K562 (cell line): Measurements from ENCODE around the gene TMA7B. TPM values are rescaled to one million over a fixed set of nuclear protein-coding genes. Genes with fewer than 3 reads are reported as not detected.

Experiments
- HMGN3 ChIP-seq: IDR thresholded peaks from 2 replicates; pipeline ENCODE4 v1.6.1; 2011; ENCODE audit warnings: borderline replicate concordance, low read depth, mild to moderate bottlenecking, mixed read lengths, low read length; ENCODE audit not compliant: insufficient read length; ENCODE audit errors: extremely low read depth
- ILK ChIP-seq: fragments of 450-650 bp; IDR thresholded peaks from 2 replicates; pipeline ENCODE4 v1.6.1; 2016; ENCODE audit warnings: missing genetic modification characterization, low read depth, mild to moderate bottlenecking, missing compliant biosample characterization, moderate library complexity, borderline replicate concordance
- KLF13 ChIP-seq: fragments of 450-650 bp; IDR thresholded peaks from 2 replicates; pipeline ENCODE4 v1.6.1; 2016; ENCODE audit warnings: missing genetic modification characterization, low read depth, mild to moderate bottlenecking, missing compliant biosample characterization, moderate library complexity, borderline replicate concordance
- MTA1 ChIP-seq: fragments of 450-650 bp; IDR thresholded peaks from 2 replicates; pipeline ENCODE4 v1.6.1; 2017; ENCODE audit warnings: borderline replicate concordance
- NFRKB ChIP-seq: fragments of 450-650 bp; IDR thresholded peaks from 2 replicates; pipeline ENCODE4 v1.6.1; 2016; ENCODE audit warnings: low read depth
- NONO ChIP-seq, 2 experiments: fragments of 200-400 bp in 1 of 2; fragments of 450-650 bp in 1 of 2; formaldehyde crosslinking in 1 of 2; IDR thresholded peaks; 2 replicates each; pipeline ENCODE4 v1.6.1; 2017; ENCODE audit warnings: low read depth in 2 of 2, mild to moderate bottlenecking in 2 of 2, moderate library complexity in 2 of 2, low read length in 1 of 2
- PTBP1 ChIP-seq: fragments of 200-400 bp; formaldehyde crosslinking; IDR thresholded peaks from 2 replicates; pipeline ENCODE4 v1.6.1; 2017; ENCODE audit warnings: low read depth, low read length
- PURB ChIP-seq: sonication (generic); formaldehyde crosslinking; IDR thresholded peaks from 2 replicates; pipeline ENCODE4 v1.9.0; 2021; ENCODE audit warnings: low read depth, mild to moderate bottlenecking, missing genetic modification reagents
- TGIF2 ChIP-seq: sonication (generic); formaldehyde crosslinking; IDR thresholded peaks from 2 replicates; pipeline ENCODE4 v1.8.1; 2022; ENCODE audit warnings: mild to moderate bottlenecking, missing genetic modification reagents, moderate library complexity
- ZFP1 ChIP-seq: fragments of 450-650 bp; formaldehyde crosslinking; IDR thresholded peaks from 2 replicates; pipeline ENCODE4 v1.4.0; 2020; ENCODE audit warnings: mild to moderate bottlenecking, mixed read lengths
- ZNF124 ChIP-seq: sonication (generic); formaldehyde crosslinking; IDR thresholded peaks from 2 replicates; pipeline ENCODE4 v1.8.1; 2022; ENCODE audit warnings: missing genetic modification reagents
- ZNF316 ChIP-seq: fragments of 450-650 bp; IDR thresholded peaks from 2 replicates; pipeline ENCODE4 v1.6.1; 2016
- ZNF695 ChIP-seq: fragments of 450-650 bp; formaldehyde crosslinking; IDR thresholded peaks from 2 replicates; pipeline ENCODE4 v1.4.0; 2020; ENCODE audit warnings: mild to moderate bottlenecking, moderate library complexity
- ZNF79 ChIP-seq: fragments of 250-450 bp; sonication (Bioruptor Pico); IDR thresholded peaks from 2 replicates; pipeline ENCODE4 v1.4.0; 2020; ENCODE audit warnings: low read depth, mild to moderate bottlenecking, moderate library complexity
- polyA plus RNA-seq, 8 experiments: library from polyadenylated mRNA; depleted of rRNA in 4 of 8; stranded (reverse) in 5 of 8; unstranded in 3 of 8; fragments of >200 nt; fragmentation: Nextera tagmentation in 2 of 8; fragmentation: Illumina TruSeq in 1 of 8; extraction: Ambion mirVana in 2 of 8; extraction: Trizol in 1 of 8; gene quantifications; 2 replicates each; pipeline versions ENCODE4 v1.2.1 to v1.2.3, GENCODE V29; 2011 to 2014; ENCODE audit warnings: inconsistent platforms in 1 of 8, missing spikeins in 1 of 8
- total RNA-seq, 7 experiments: library from RNA; depleted of rRNA in 6 of 7; stranded (reverse); fragments of >200 nt in 6 of 7; fragmentation: Illumina TruSeq in 2 of 7; extraction: Trizol in 2 of 7; gene quantifications; 2 replicates each; pipeline versions ENCODE4 v1.2.1 to v1.2.3, GENCODE V29; 2011 to 2021; ENCODE audit warnings: low replicate concordance in 1 of 7
- TF ChIP-seq, protein P1 (sequence below): fragments of 450-650 bp; IDR thresholded peaks from 2 replicates; pipeline ENCODE4 v1.6.1; 2016; ENCODE audit warnings: mild to moderate bottlenecking
- TF ChIP-seq, protein P2 (sequence below): IDR thresholded peaks from 2 replicates; pipeline ENCODE4 v1.6.1; 2011; ENCODE audit not compliant: insufficient read length; ENCODE audit errors: extremely low read depth
- TF ChIP-seq, protein P3 (sequence below): fragments of 250-450 bp; sonication (Bioruptor Pico); IDR thresholded peaks from 2 replicates; pipeline ENCODE4 v1.9.0; 2021; ENCODE audit warnings: mild to moderate bottlenecking, inconsistent platforms
- TF ChIP-seq, protein P4 (sequence below): fragments of 450-650 bp; formaldehyde crosslinking; IDR thresholded peaks from 2 replicates; pipeline ENCODE4 v1.4.0; 2022; ENCODE audit warnings: missing genetic modification characterization
- TF ChIP-seq, protein P5 (sequence below): sonication (generic); formaldehyde crosslinking; IDR thresholded peaks from 2 replicates; pipeline ENCODE4 v1.9.0; 2022; ENCODE audit warnings: mild to moderate bottlenecking, missing genetic modification reagents

TMA7B gene
- total and polyA plus RNA-seq, 9 of the 15 experiments (the other 6 are each of a cell fraction or from before 2014, with no cell fraction given) = 5.6 to 14.2 (median 11.8) TPM

DNA sequence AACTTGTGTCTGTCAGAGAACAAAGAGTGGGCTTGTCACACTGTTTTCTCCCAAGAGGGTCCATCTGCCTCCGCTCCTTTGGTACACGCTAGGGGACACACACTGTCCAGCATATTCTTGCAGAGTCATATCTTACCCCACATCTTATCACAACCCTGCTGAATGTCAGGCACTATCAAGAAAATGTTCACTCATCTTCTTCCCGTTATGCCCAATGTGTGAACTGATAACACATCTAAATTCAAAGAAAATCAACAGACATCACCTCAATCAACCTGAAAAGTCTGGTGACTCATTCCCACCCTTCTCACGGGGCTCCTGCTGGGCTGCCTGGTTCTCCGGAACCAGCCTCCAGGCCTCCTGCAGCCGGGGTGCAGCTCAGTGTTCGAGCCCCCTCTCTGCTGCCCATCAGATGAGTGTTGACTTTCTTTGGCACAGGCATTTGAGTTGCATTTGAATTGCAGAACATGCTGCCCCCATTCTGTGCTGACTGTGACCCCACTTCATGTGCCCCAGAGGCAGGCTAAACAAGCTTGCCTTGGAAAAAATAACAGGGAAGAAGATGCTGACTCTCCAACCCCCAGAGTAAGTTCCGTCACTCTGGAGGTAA, 40.0 kb upstream of the TMA7B start (continued):
- TF ChIP-seq ZFP1 (CRISPR knock-in tag) (no peak), MTA1 (peak; percentile 91), NONO (IDR thresholded peaks at IDR 0.05; ENCODE audit: low read depth in 2 of 2, low read length in 1 of 2) (peak in 1 of 2 experiments; percentile 28; a peak in 1 of 4 replicates), PTBP1 (no peak), PURB (CRISPR knock-in tag) (no peak), KLF13 (tag) (0 out of 2 replicates have a peak, but pooled peaks have one; percentile 37), ZNF124 (CRISPR knock-in tag) (no peak), ZNF316 (peak; percentile 80), NFRKB (no peak), ZNF79 (CRISPR knock-in tag) (no peak), HMGN3 (peak; percentile 51), TGIF2 (CRISPR knock-in tag) (no peak), ILK (tag) (no peak), ZNF695 (CRISPR knock-in tag) (no peak)
- TF ChIP-seq, protein P1, sequence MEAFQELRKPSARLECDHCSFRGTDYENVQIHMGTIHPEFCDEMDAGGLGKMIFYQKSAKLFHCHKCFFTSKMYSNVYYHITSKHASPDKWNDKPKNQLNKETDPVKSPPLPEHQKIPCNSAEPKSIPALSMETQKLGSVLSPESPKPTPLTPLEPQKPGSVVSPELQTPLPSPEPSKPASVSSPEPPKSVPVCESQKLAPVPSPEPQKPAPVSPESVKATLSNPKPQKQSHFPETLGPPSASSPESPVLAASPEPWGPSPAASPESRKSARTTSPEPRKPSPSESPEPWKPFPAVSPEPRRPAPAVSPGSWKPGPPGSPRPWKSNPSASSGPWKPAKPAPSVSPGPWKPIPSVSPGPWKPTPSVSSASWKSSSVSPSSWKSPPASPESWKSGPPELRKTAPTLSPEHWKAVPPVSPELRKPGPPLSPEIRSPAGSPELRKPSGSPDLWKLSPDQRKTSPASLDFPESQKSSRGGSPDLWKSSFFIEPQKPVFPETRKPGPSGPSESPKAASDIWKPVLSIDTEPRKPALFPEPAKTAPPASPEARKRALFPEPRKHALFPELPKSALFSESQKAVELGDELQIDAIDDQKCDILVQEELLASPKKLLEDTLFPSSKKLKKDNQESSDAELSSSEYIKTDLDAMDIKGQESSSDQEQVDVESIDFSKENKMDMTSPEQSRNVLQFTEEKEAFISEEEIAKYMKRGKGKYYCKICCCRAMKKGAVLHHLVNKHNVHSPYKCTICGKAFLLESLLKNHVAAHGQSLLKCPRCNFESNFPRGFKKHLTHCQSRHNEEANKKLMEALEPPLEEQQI = peak; percentile 40; the same call in 1 of the 2 replicates
- TF ChIP-seq, protein P2, sequence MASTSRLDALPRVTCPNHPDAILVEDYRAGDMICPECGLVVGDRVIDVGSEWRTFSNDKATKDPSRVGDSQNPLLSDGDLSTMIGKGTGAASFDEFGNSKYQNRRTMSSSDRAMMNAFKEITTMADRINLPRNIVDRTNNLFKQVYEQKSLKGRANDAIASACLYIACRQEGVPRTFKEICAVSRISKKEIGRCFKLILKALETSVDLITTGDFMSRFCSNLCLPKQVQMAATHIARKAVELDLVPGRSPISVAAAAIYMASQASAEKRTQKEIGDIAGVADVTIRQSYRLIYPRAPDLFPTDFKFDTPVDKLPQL = no peak
- TF ChIP-seq, protein P3, sequence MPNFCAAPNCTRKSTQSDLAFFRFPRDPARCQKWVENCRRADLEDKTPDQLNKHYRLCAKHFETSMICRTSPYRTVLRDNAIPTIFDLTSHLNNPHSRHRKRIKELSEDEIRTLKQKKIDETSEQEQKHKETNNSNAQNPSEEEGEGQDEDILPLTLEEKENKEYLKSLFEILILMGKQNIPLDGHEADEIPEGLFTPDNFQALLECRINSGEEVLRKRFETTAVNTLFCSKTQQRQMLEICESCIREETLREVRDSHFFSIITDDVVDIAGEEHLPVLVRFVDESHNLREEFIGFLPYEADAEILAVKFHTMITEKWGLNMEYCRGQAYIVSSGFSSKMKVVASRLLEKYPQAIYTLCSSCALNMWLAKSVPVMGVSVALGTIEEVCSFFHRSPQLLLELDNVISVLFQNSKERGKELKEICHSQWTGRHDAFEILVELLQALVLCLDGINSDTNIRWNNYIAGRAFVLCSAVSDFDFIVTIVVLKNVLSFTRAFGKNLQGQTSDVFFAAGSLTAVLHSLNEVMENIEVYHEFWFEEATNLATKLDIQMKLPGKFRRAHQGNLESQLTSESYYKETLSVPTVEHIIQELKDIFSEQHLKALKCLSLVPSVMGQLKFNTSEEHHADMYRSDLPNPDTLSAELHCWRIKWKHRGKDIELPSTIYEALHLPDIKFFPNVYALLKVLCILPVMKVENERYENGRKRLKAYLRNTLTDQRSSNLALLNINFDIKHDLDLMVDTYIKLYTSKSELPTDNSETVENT = no peak
- TF ChIP-seq, protein P4, sequence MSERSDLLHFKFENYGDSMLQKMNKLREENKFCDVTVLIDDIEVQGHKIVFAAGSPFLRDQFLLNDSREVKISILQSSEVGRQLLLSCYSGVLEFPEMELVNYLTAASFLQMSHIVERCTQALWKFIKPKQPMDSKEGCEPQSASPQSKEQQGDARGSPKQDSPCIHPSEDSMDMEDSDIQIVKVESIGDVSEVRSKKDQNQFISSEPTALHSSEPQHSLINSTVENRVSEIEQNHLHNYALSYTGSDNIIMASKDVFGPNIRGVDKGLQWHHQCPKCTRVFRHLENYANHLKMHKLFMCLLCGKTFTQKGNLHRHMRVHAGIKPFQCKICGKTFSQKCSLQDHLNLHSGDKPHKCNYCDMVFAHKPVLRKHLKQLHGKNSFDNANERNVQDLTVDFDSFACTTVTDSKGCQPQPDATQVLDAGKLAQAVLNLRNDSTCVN = no peak
- TF ChIP-seq, protein P5, sequence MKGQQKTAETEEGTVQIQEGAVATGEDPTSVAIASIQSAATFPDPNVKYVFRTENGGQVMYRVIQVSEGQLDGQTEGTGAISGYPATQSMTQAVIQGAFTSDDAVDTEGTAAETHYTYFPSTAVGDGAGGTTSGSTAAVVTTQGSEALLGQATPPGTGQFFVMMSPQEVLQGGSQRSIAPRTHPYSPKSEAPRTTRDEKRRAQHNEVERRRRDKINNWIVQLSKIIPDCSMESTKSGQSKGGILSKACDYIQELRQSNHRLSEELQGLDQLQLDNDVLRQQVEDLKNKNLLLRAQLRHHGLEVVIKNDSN (CRISPR knock-in tag) = no peak
